GM12878 (cell line): ENCODE results near the gene PSMD8. TPM values are rescaled to one million over a fixed set of nuclear protein-coding genes. Genes with fewer than 3 reads are reported as not detected.

Source experiments
- ATAC-seq: fragments of 200-7000 bp; cut with Tn5 transposase; 3 replicates; pipeline ENCODE4 v1.9.1; 2020; ENCODE audit warnings: mild to moderate bottlenecking, moderate library complexity
- Bru-seq: library from RNA; stranded (reverse); fragments of 400-500 nt; gene quantifications from one replicate; lab custom pipeline; 2021; lab: Mats Ljungman, UMichigan
- BruChase-seq, 2 experiments: library from RNA; stranded (reverse); fragments of 400-500 nt; gene quantifications; one replicate each; lab custom pipeline; 2021; lab: Mats Ljungman, UMichigan
- BruUV-seq: library from RNA; stranded (reverse); fragments of 400-500 nt; replicated peaks from 2 replicates; lab custom pipeline; 2021; lab: Mats Ljungman, UMichigan
- CTCF ChIA-PET: fragments of 300-600 bp; sonication (Branson Sonifier 250); formaldehyde crosslinking; extraction: SDS; loops from one replicate; lab custom pipeline; 2021; ENCODE audit warnings: inconsistent platforms; lab: Yijun Ruan, JAX
- POLR2A ChIA-PET: fragments of 350-600 bp; formaldehyde crosslinking; extraction: SDS; loops from one replicate; lab custom pipeline; 2021; ENCODE audit warnings: inconsistent platforms; lab: Charles Lee
- RAD21 ChIA-PET: fragments of 300-600 bp; sonication (Branson Sonifier 250); formaldehyde crosslinking; loops from one replicate; lab custom pipeline; 2023; ENCODE audit warnings: antibody characterized with exemption; ENCODE audit not compliant: unreplicated experiment; lab: Charles Lee
- SMC1A ChIA-PET: fragments of 300-600 bp; sonication (Branson Sonifier 250); formaldehyde crosslinking; loops from one replicate; lab custom pipeline; 2023; ENCODE audit not compliant: unreplicated experiment, uncharacterized antibody; lab: Charles Lee
- DNase-seq: peaks from one replicate; pipeline ENCODE4 v3.0.0-alpha.2; 2011; ENCODE audit warnings: low read depth, low spot score
- FAIRE-seq: peaks from 3 replicates; lab custom pipeline; 2011; peaks lifted over from hg19 to GRCh38; lab: Jason Lieb, UNC
- H2AFZ ChIP-seq: 2 replicates; pipeline ENCODE4 v1.6.0; 2011; ENCODE audit warnings: low read depth, low read length, control low read depth; ENCODE audit not compliant: control insufficient read depth
- H3K27ac ChIP-seq: 2 replicates; pipeline ENCODE4 v1.5.1; 2011; ENCODE audit warnings: control low read depth; ENCODE audit not compliant: control insufficient read depth, insufficient read depth
- H3K27me3 ChIP-seq, 2 experiments: replicated peaks in 1 of 2; 2 replicates each; pipeline versions ENCODE4 v1.6.0 to v1.6.1; 2011; ENCODE audit warnings: low read length in 1 of 2; ENCODE audit not compliant: control insufficient read depth in 2 of 2, insufficient read depth in 2 of 2
- H3K36me3 ChIP-seq, 2 experiments: 2 replicates each; pipeline ENCODE4 v1.5.1; 2011; ENCODE audit warnings: low read length in 1 of 2; ENCODE audit not compliant: control insufficient read depth in 2 of 2, insufficient read depth in 2 of 2
- H3K4me1 ChIP-seq: 2 replicates; pipeline ENCODE4 v1.6.1; 2011; ENCODE audit warnings: mild to moderate bottlenecking, low read length, moderate library complexity, mixed read lengths; ENCODE audit not compliant: control insufficient read depth, insufficient read depth
- H3K4me2 ChIP-seq: 2 replicates; pipeline ENCODE4 v1.6.0; 2011; ENCODE audit warnings: control low read depth; ENCODE audit not compliant: control insufficient read depth, insufficient read depth
- H3K4me3 ChIP-seq: fragments of 200-600 bp; sonication (generic); 2 replicates; pipeline ENCODE4 v1.5.1; 2016
- H3K79me2 ChIP-seq: 2 replicates; pipeline ENCODE4 v1.6.0; 2011; ENCODE audit warnings: low read length; ENCODE audit not compliant: control insufficient read depth, insufficient read depth
- H3K9ac ChIP-seq: 2 replicates; pipeline ENCODE4 v1.8.0; 2011; ENCODE audit warnings: low read length, control low read depth, mixed read lengths; ENCODE audit not compliant: control insufficient read depth, insufficient read depth
- H3K9me3 ChIP-seq: replicated peaks from 3 replicates; pipeline ENCODE4 v1.5.1; 2011; ENCODE audit warnings: mild to moderate bottlenecking, low read length; ENCODE audit not compliant: control insufficient read depth, insufficient read depth
- H4K20me1 ChIP-seq: 2 replicates; pipeline ENCODE4 v1.6.0; 2011; ENCODE audit not compliant: control insufficient read depth, insufficient read depth
- ATF3 ChIP-seq: IDR thresholded peaks from 2 replicates; pipeline ENCODE4 v1.6.1; 2011; ENCODE audit warnings: low read depth, mild to moderate bottlenecking, low read length, moderate library complexity, borderline replicate concordance; ENCODE audit errors: extremely low read depth
- EGR1 ChIP-seq, 2 experiments: IDR thresholded peaks; 1 replicate in 1 of 2; 2 replicates in 1 of 2; pipeline ENCODE4 v1.6.1; 2011 to 2012; ENCODE audit warnings: low read depth in 2 of 2, low read length in 2 of 2, borderline replicate concordance in 1 of 2, mild to moderate bottlenecking in 1 of 2, moderate library complexity in 1 of 2
- GABPA ChIP-seq: IDR thresholded peaks from 2 replicates; pipeline ENCODE4 v1.6.1; 2014; ENCODE audit warnings: antibody characterized with exemption, low read depth, mild to moderate bottlenecking, inconsistent platforms
- IKZF1 ChIP-seq: fragments of 450-650 bp; conservative IDR thresholded peaks from 2 replicates; pipeline ENCODE4 v1.6.1; 2017; ENCODE audit warnings: antibody characterized with exemption, mild to moderate bottlenecking
- JUND ChIP-seq: IDR thresholded peaks from 2 replicates; pipeline ENCODE4 v1.6.1; 2012; ENCODE audit warnings: low read depth, mild to moderate bottlenecking, low read length, improper control_type of control experiment, moderate library complexity
- PML ChIP-seq: IDR thresholded peaks from 2 replicates; pipeline ENCODE4 v1.6.1; 2012; ENCODE audit warnings: low read length, inconsistent platforms
- USF2 ChIP-seq: IDR thresholded peaks from 2 replicates; pipeline ENCODE4 v1.6.1; 2011; ENCODE audit warnings: low read depth, low read length, improper control_type of control experiment, borderline replicate concordance
- WGBS: methylation state at CpG from one replicate; pipeline ENCODE4 v1.1.6; 2016; ENCODE audit warnings: low lambda C conversion rate; ENCODE audit not compliant: insufficient replicate concordance, insufficient coverage; ENCODE audit errors: missing lambda C conversion rate; 5-methylcytosine and 5-hydroxymethylcytosine counted together
- in situ Hi-C: fragments of 300-500 bp; cut with MboI; formaldehyde crosslinking; loops from 9 replicates; pipeline ENCODE4 v1.14.3; 2018; ENCODE audit warnings: mixed read lengths
- intact Hi-C: fragments of 100-400 bp; cut with micrococcal nuclease; formaldehyde crosslinking; loops from one replicate; pipeline ENCODE4 v1.14.2; 2022; ENCODE audit not compliant: unreplicated experiment
- long read RNA-seq, 2 experiments: library from polyadenylated mRNA; unstranded; transcript quantifications; one replicate each; pipeline ENCODE4 v2.0.0, GENCODE V29; 2019 to 2020
- polyA minus RNA-seq, 3 experiments: library from RNA; depleted of rRNA, polyadenylated mRNA; stranded (reverse); fragments of >200 nt; gene quantifications; 2 replicates each; pipeline ENCODE4 v1.2.3, GENCODE V29; 2011
- polyA plus RNA-seq, 11 experiments: library from polyadenylated mRNA; depleted of rRNA in 4 of 11; unstranded in 6 of 11; stranded (reverse) in 5 of 11; fragments of >200 nt; fragmentation: Nextera tagmentation in 4 of 11; fragmentation: Illumina TruSeq in 1 of 11; extraction: Ambion mirVana in 4 of 11; extraction: Trizol in 1 of 11; gene quantifications; 1 replicate in 1 of 11; 2 replicates in 10 of 11; pipeline versions ENCODE4 v1.2.1 to v1.2.3, GENCODE V29; 2011 to 2016; ENCODE audit warnings: inconsistent platforms in 2 of 11, missing spikeins in 2 of 11, low read depth in 1 of 11
- total RNA-seq, 4 experiments: library from RNA; depleted of rRNA in 3 of 4; stranded (reverse); fragments of >200 nt in 3 of 4; fragmentation: Illumina TruSeq in 1 of 4; extraction: Trizol in 1 of 4; gene quantifications; 2 replicates each; pipeline versions ENCODE4 v1.2.1 to v1.2.3, GENCODE V29; 2013 to 2021
- TF ChIP-seq, protein P1 (sequence below): IDR thresholded peaks from 2 replicates; pipeline ENCODE4 v1.6.1; 2012; ENCODE audit warnings: low read depth, low read length, improper control_type of control experiment

The PSMD8 gene
- 69.3 and 72.2 TPM in 2 replicates for total RNA-seq (2013; cell fraction: nucleolus; rRNA removed)
- 294 and 336 TPM in 2 replicates for total RNA-seq (2014; rRNA removed)
- total RNA-seq (2014; rRNA removed; fragmentation: Illumina TruSeq; extraction: Trizol) = 164 and 180 TPM in 2 replicates
- total RNA-seq (2021) = 180 and 189 TPM in 2 replicates
- 83.0 TPM for polyA plus RNA-seq (2011; ENCODE audit: low read depth)
- polyA plus RNA-seq (2011; rRNA removed) = 235 and 409 TPM in 2 replicates
- 430 and 613 TPM in 2 replicates for polyA plus RNA-seq (2011; cell fraction: cytosol; rRNA removed)
- 204 and 265 TPM in 2 replicates for polyA plus RNA-seq (2011; cell fraction: nucleus; rRNA removed)
- 160 and 165 TPM in 2 replicates for polyA plus RNA-seq (2012)
- 184 and 210 TPM in 2 replicates for polyA plus RNA-seq (2014; fragmentation: Illumina TruSeq; extraction: Trizol)
- polyA plus RNA-seq (2014; fragmentation: Nextera tagmentation; extraction: Ambion mirVana) = 10 to 100 TPM; 81.2 to 99.0 TPM
- polyA plus RNA-seq (2014; rRNA removed) = 329 and 346 TPM in 2 replicates
- 100 to 1,000 TPM; 327 to 341 TPM for polyA plus RNA-seq (2016; fragmentation: Nextera tagmentation; extraction: Ambion mirVana)
- polyA minus RNA-seq (2011; rRNA and poly(A)+ RNA removed) = 244 and 321 TPM in 2 replicates
- 59.7 and 83.7 TPM in 2 replicates for polyA minus RNA-seq (2011; cell fraction: cytosol; rRNA and poly(A)+ RNA removed)
- polyA minus RNA-seq (2011; cell fraction: nucleus; rRNA and poly(A)+ RNA removed) = 42.4 and 72.0 TPM in 2 replicates
- Bru-seq, nascent RNA = percentile 84 among the genes with signal in this experiment
- BruChase-seq, experiment 1, labeled RNA remaining after a 6-hour chase = percentile 92 among the genes with signal in this experiment
- percentile 86 among the genes with signal in this experiment for BruChase-seq, experiment 2, labeled RNA remaining after a 2-hour chase
- long read RNA-seq, experiment 1, transcript PSMD8-201 (7 exons, 1,553 nt) = major isoform, 357 of 373 reads
- long read RNA-seq, experiment 1, partial matches to known transcripts = 2 of 373 reads
- long read RNA-seq, experiment 1, other reads (novel, unspliced or antisense) = 11 of 373 reads
- long read RNA-seq, experiment 2, transcript PSMD8-201 (7 exons, 1,553 nt) = major isoform, 678 of 712 reads
- long read RNA-seq, experiment 2, transcript PSMD8-208 (6 exons, 771 nt) = minor isoform, 7 of 712 reads
- long read RNA-seq, experiment 2, partial matches to known transcripts = 11 of 712 reads
- long read RNA-seq, experiment 2, other reads (novel, unspliced or antisense) = 16 of 712 reads

- CTCF ChIA-PET = interaction anchor here (0.6 to 2.8 kb wide), 16 partner anchors 13 to 556 kb away, joined by 3 to 34 read pairs (median 4); partner anchors contain the start of genes CATSPERG, FAM98C, GGN and MRPS12
- intact Hi-C loops (loop anchor here (1.0 kb wide), 1 partner anchor 39 kb away; the partner anchor contains the start of gene CATSPERG), in situ Hi-C loops (loop anchor here (5.0 kb wide), 1 partner anchor 37 kb away; the partner anchor contains the start of gene CATSPERG)
- Histone ChIP-seq H3K79me2 (peaks cover 28% of the 10 kb centered on the region), H3K4me1 (peaks cover 14% of the 10 kb centered on the region), H3K27me3 (peaks cover 0 to 2% of the 10 kb centered on the region in 2 experiments; a peak in 1 of 4 replicates), H3K4me3 (peak within 1 kb of the TSS; percentile 81), H3K9ac (peak within 1 kb of the TSS; percentile 89), H3K4me2 (peak within 1 kb of the TSS; percentile 97), H3K9me3 (no peaks in the 10 kb centered on the region), H2AFZ (peak within 1 kb of the TSS; percentile 99), H3K36me3 (peaks cover 2 to 10% of the 10 kb centered on the region in 2 experiments; a peak in 3 of 4 replicates), H3K27ac (peak within 1 kb of the TSS; percentile 88), H4K20me1 (no peaks in the 10 kb centered on the region)
- WGBS = under 1% methylated on average over 65 of the region's 65 CpGs
- DNase-seq (peak; percentile 99), FAIRE-seq (peak; percentile 100), ATAC-seq (peak; percentile 99)
- no TSS peak for BruUV-seq
- RAD21 ChIA-PET = interaction anchor here (0.5 to 4.8 kb wide), 18 partner anchors 13 to 556 kb away, joined by 3 to 46 read pairs (median 4); partner anchors contain the start of genes ACTN4, CATSPERG, EIF3K and FAM98C
- SMC1A ChIA-PET = interaction anchor here (0.6 to 1.7 kb wide), 9 partner anchors 28 to 475 kb away, joined by 3 to 21 read pairs (median 5); partner anchors contain the start of genes ACTN4, CATSPERG and FAM98C
- POLR2A ChIA-PET = interaction anchor here (0.5 to 2.6 kb wide), 16 partner anchors 10 to 909 kb away, joined by 3 to 26 read pairs (median 4); partner anchors contain the start of genes CATSPERG, FAM98C, GGN and NFKBIB
- TF ChIP-seq, protein P1, sequence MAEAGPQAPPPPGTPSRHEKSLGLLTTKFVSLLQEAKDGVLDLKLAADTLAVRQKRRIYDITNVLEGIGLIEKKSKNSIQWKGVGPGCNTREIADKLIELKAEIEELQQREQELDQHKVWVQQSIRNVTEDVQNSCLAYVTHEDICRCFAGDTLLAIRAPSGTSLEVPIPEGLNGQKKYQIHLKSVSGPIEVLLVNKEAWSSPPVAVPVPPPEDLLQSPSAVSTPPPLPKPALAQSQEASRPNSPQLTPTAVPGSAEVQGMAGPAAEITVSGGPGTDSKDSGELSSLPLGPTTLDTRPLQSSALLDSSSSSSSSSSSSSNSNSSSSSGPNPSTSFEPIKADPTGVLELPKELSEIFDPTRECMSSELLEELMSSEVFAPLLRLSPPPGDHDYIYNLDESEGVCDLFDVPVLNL = 0 out of 2 replicates have a peak, but pooled peaks have one; percentile 34
- TF ChIP-seq ATF3 = no peak
- TF ChIP-seq USF2 = no peak
- peak; percentile 27 to 45; a peak in 2 of 3 replicates for TF ChIP-seq EGR1 (IDR thresholded peaks at IDR 0.05; ENCODE audit: borderline replicate concordance in 1 of 2, low read depth in 2 of 2, low read length in 2 of 2)
- peak; percentile 97 for TF ChIP-seq PML
- TF ChIP-seq JUND = no peak
- TF ChIP-seq GABPA = peak; percentile 84
- peak; percentile 73 for TF ChIP-seq IKZF1
Measured at GRCh38 chr19:38374332-38375097, at the start of gene PSMD8. Gene PSMD8, plus strand, starts transcription at chr19:38374571. Its CDS starts 31 bp downstream, at chr19:38374602.
